Activated CD8-positive, alpha-beta T cell treated with anti-CD3 and anti-CD28 coated beads, Interleukin-2, amount 10 ng/mL, durations not matched to agents 7 days and 5 days (primary cell): ENCODE data around the gene GARIN3. TPM values are rescaled to one million over a fixed set of nuclear protein-coding genes. Genes with fewer than 3 reads are reported as not detected.
A peak's percentile ranks its signal among the peaks of the same experiment; 100 is the strongest.

Experiments
- ATAC-seq: fragments of 150-1000 bp; cut with Tn5 transposase; one replicate; pipeline ENCODE4 v1.10.0; 2021; ENCODE audit warnings: moderate library complexity
- CTCF ChIA-PET: fragments of 350-600 bp; sonication (Branson Sonifier 250); formaldehyde crosslinking; loops from one replicate; lab custom pipeline; 2021; ENCODE audit warnings: antibody characterized with exemption; lab: Charles Lee
- POLR2A ChIA-PET: fragments of 350-600 bp; sonication (Branson Sonifier 250); formaldehyde crosslinking; loops from one replicate; lab custom pipeline; 2021; ENCODE audit warnings: antibody characterized with exemption; lab: Charles Lee
- DNase-seq: peaks from one replicate; pipeline ENCODE4 v3.0.0-alpha.2; 2020
- H3K27ac Mint-ChIP-seq: one replicate; pipeline ENCODE4 v1.8.0; 2021; ENCODE audit warnings: mild to moderate bottlenecking, mixed read lengths
- H3K27me3 Mint-ChIP-seq: one replicate; pipeline ENCODE4 v1.8.0; 2021; ENCODE audit warnings: low read depth, mixed read lengths
- H3K36me3 Mint-ChIP-seq: one replicate; pipeline ENCODE4 v1.8.0; 2021; ENCODE audit warnings: low read depth, mixed read lengths
- H3K4me1 Mint-ChIP-seq: one replicate; pipeline ENCODE4 v1.8.0; 2021; ENCODE audit warnings: low read depth, mixed read lengths
- H3K4me3 Mint-ChIP-seq: one replicate; pipeline ENCODE4 v1.8.0; 2021; ENCODE audit warnings: mild to moderate bottlenecking, mixed read lengths
- H3K9me3 Mint-ChIP-seq: one replicate; pipeline ENCODE4 v1.8.0; 2022; ENCODE audit warnings: mixed read lengths; ENCODE audit not compliant: insufficient read depth
- total RNA-seq, 2 experiments: library from RNA; stranded (reverse); gene quantifications; one replicate each; pipeline ENCODE4 v1.2.3, GENCODE V29; 2021

Gene GARIN3
- total RNA-seq, 2 experiments from 2014 or later = not detected

GRCh38 chr5:157168286-157168685, 2.2 kb upstream of the GARIN3 start:
- Mint-ChIP-seq H3K4me1 (peaks cover 76% of the 10 kb centered on the region), H3K27ac (no peak overlapping the region), H3K4me3 (no peak overlapping the region), H3K9me3 (no peaks in the 10 kb centered on the region), H3K36me3 (peaks cover 10% of the 10 kb centered on the region), H3K27me3 (no peaks in the 10 kb centered on the region)
- ATAC-seq (no peak), DNase-seq (peak; percentile 17)
- ChIA-PET POLR2A (interaction anchor here (1.0 to 2.7 kb wide), 6 partner anchors 12 to 25 kb away, joined by 3 to 22 read pairs (median 9); partner anchors contain the start of genes ITK and MED7), CTCF (interaction anchor here (1.0 to 3.0 kb wide), 9 partner anchors 12 to 86 kb away, joined by 3 to 26 read pairs (median 4); partner anchors contain the start of genes ITK and MED7)

- DNase-seq (peak; percentile 26), ATAC-seq (peak; percentile 45)
- Mint-ChIP-seq H3K4me3 (peak overlapping the region; percentile 69), H3K9me3 (no peaks in the 10 kb centered on the region), H3K27me3 (no peaks in the 10 kb centered on the region), H3K4me1 (peaks cover 67% of the 10 kb centered on the region), H3K27ac (peak overlapping the region; percentile 85), H3K36me3 (peaks cover 10% of the 10 kb centered on the region)
- POLR2A ChIA-PET = interaction anchor here (0.6 to 2.7 kb wide), 10 partner anchors 11 to 105 kb away, joined by 3 to 22 read pairs (median 4); partner anchors contain the start of genes ITK and MED7
- CTCF ChIA-PET = interaction anchor here (0.8 to 3.0 kb wide), 12 partner anchors 8 to 87 kb away, joined by 3 to 26 read pairs (median 4); partner anchors contain the start of genes ITK and MED7
Measured at GRCh38 chr5:157167214-157167621, 1.2 kb upstream of the GARIN3 start.

GRCh38 chr5:157165668-157166067, 396 bp downstream of the GARIN3 start:
- DNase-seq (peak; percentile 11), ATAC-seq (no peak)
- H3K9me3 Mint-ChIP-seq = no peaks in the 10 kb centered on the region
- no peak overlapping the region for H3K27ac Mint-ChIP-seq
- POLR2A ChIA-PET = interaction anchor here (1.1 to 1.4 kb wide), 2 partner anchors 9 to 24 kb away, joined by 3 to 9 read pairs; no protein-coding TSS in a partner anchor
- H3K4me3 Mint-ChIP-seq = no peak overlapping the region
- H3K36me3 Mint-ChIP-seq = peaks cover 9% of the 10 kb centered on the region
- H3K4me1 Mint-ChIP-seq = peaks cover 59% of the 10 kb centered on the region
- H3K27me3 Mint-ChIP-seq = no peaks in the 10 kb centered on the region
- CTCF ChIA-PET = interaction anchor here (1.0 to 1.4 kb wide), 2 partner anchors 9 to 16 kb away, joined by 3 to 5 read pairs; no protein-coding TSS in a partner anchor

DNA sequence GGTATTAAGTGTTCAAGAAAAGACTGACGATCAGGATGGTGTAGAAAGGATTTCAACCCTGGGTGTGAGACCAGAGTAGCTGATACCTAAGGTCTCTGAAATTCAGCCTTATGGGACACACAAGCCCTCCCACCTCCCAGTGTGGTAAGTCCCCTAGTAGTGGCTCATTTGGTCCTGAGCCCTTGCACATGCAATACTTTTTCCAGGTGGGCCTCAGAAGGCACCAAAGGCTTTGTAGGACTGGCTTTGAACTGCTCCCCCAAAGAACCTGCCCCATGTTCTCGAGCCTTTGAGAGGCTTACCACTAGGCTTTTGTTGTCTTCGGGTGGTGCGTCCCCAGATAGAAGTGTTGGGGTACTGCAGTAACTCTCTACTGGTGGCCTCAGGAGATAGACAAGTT, 803 bp downstream of the GARIN3 start:
- Mint-ChIP-seq H3K27ac (peak overlapping the region; percentile 2), H3K27me3 (no peaks in the 10 kb centered on the region), H3K4me1 (peaks cover 56% of the 10 kb centered on the region), H3K36me3 (peaks cover 6% of the 10 kb centered on the region), H3K9me3 (no peaks in the 10 kb centered on the region), H3K4me3 (no peak overlapping the region)
- CTCF ChIA-PET = interaction anchor here (1.0 to 1.4 kb wide), 2 partner anchors 9 to 16 kb away, joined by 3 to 5 read pairs; no protein-coding TSS in a partner anchor
- DNase-seq (peak; percentile 20), ATAC-seq (no peak)
- POLR2A ChIA-PET = interaction anchor here (1.4 kb wide), 1 partner anchor 24 kb away, joined by 3 read pairs; no protein-coding TSS in a partner anchor

DNA sequence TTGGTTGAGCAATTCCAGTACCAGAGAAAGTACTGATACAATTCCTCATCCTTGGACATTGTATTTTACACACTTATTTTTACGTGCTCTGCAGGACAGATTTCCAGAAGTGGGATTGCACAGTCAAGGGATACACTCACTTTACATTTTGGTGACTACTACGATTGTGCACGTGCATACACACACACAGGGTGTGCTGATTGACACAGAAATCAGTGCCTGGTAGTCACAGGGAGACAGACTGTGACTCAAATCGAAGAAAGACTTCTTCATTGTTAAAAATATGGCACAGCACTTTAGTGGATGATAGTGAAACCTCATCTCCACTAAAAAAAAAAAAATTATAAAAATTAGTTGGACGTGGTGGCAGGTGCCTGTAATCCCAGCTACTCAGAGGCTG, 1.5 kb downstream of the GARIN3 start:
- Mint-ChIP-seq H3K36me3 (peaks cover 2% of the 10 kb centered on the region), H3K9me3 (no peaks in the 10 kb centered on the region), H3K27ac (no peak overlapping the region), H3K4me1 (peaks cover 59% of the 10 kb centered on the region), H3K4me3 (no peak overlapping the region), H3K27me3 (no peaks in the 10 kb centered on the region)
- no peak for ATAC-seq
- CTCF ChIA-PET = interaction anchor here (1.4 kb wide), 1 partner anchor 15 kb away, joined by 5 read pairs; no protein-coding TSS in a partner anchor
- peak; percentile 13 for DNase-seq
- POLR2A ChIA-PET = interaction anchor here (1.4 kb wide), 1 partner anchor 25 kb away, joined by 3 read pairs; no protein-coding TSS in a partner anchor

DNA sequence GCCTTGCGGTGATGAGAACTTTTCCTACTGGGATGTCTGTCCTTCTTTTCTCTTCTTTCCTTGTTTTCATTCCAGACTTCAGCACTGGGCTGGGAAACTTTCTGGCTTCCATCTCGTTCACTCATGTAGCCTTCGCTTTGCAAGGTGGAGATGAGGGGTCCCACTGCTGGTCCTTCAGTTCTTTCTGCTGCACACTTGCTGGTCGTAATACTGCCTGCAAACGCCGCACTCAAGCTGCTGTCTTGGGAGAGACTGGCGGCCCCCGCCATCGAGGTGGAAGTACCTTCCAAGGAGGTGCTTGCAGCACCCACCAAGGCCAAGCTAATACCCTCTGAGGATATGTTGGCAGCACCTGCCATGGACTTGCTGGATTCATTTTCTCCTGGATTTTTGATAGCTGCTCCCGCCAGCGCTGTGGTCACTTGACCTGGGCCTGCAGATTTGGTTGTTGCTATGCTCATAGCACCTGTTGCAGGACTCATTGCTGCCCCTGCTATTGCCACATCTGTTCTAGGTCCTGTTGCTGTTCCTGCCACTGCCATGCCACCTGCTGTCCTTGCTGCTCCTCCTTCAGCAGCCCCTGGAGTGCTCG, 3.0 kb downstream of the GARIN3 start:
- ATAC-seq (no peak), DNase-seq (peak; percentile 19)
- Mint-ChIP-seq H3K9me3 (no peaks in the 10 kb centered on the region), H3K27ac (peak overlapping the region; percentile 18), H3K27me3 (no peaks in the 10 kb centered on the region), H3K4me3 (no peak overlapping the region), H3K4me1 (peaks cover 57% of the 10 kb centered on the region), H3K36me3 (peaks cover 2% of the 10 kb centered on the region)
- ChIA-PET POLR2A (interaction anchor here (0.9 kb wide), 1 partner anchor 8 kb away, joined by 3 read pairs; no protein-coding TSS in a partner anchor), CTCF (interaction anchor here (1.2 kb wide), 4 partner anchors 9 to 24 kb away, joined by 3 to 5 read pairs (median 4); no protein-coding TSS in a partner anchor)

DNA sequence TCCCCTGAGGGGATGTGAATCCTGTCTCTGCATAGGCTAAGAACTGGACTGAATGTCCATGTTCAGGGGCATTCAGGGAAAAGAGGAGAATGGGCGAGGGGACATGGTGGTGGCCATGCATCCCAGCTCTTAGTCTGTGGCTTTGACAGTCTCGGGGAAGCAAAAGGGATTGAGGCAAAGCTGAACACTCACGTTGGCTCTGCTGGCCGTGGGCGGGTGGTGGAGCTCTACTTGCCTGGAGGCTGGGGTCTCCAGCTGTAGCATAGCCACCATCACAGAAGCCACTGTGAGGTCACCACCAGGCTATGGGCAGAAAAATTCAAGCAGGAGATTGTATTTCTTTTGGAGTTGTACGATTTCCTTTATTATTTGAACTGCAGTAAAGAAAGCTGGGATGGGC, 4.1 kb downstream of the GARIN3 start:
- Mint-ChIP-seq H3K36me3 (peaks cover 2% of the 10 kb centered on the region), H3K27me3 (no peaks in the 10 kb centered on the region), H3K4me1 (peaks cover 53% of the 10 kb centered on the region), H3K9me3 (no peaks in the 10 kb centered on the region), H3K4me3 (no peak overlapping the region), H3K27ac (no peak overlapping the region)
- ChIA-PET CTCF (interaction anchor here (0.5 to 1.2 kb wide), 6 partner anchors 9 to 25 kb away, joined by 3 to 5 read pairs (median 4); no protein-coding TSS in a partner anchor), POLR2A (interaction anchor here (0.8 kb wide), 1 partner anchor 12 kb away, joined by 3 read pairs; no protein-coding TSS in a partner anchor)
- ATAC-seq = no peak
- DNase-seq = peak; percentile 17

- Mint-ChIP-seq H3K4me3 (peak overlapping the region; percentile 9), H3K4me1 (peaks cover 51% of the 10 kb centered on the region), H3K9me3 (no peaks in the 10 kb centered on the region), H3K36me3 (peaks cover 5% of the 10 kb centered on the region), H3K27me3 (no peaks in the 10 kb centered on the region), H3K27ac (peak overlapping the region; percentile 50)
- no peak for ATAC-seq
- no peak for DNase-seq
- ChIA-PET POLR2A (interaction anchor here (0.6 kb wide), 1 partner anchor 89 kb away, joined by 3 read pairs; no protein-coding TSS in a partner anchor), CTCF (interaction anchor here (0.8 kb wide), 1 partner anchor 12 kb away, joined by 3 read pairs; no protein-coding TSS in a partner anchor)
Measured at GRCh38 chr5:157160001-157160400, 6.1 kb downstream of the GARIN3 start.

- peaks cover 58% of the 10 kb centered on the region for H3K4me1 Mint-ChIP-seq
- ChIA-PET POLR2A (interaction anchor here (0.6 to 1.0 kb wide), 2 partner anchors 32 to 113 kb away, joined by 3 read pairs; no protein-coding TSS in a partner anchor), CTCF (interaction anchor here (0.8 to 1.5 kb wide), 2 partner anchors 13 to 23 kb away, joined by 3 read pairs; no protein-coding TSS in a partner anchor)
- DNase-seq (peak; percentile 44), ATAC-seq (peak; percentile 80)
- H3K9me3 Mint-ChIP-seq = no peaks in the 10 kb centered on the region
- H3K4me3 Mint-ChIP-seq = no peak overlapping the region
- no peaks in the 10 kb centered on the region for H3K27me3 Mint-ChIP-seq
- H3K27ac Mint-ChIP-seq = peak overlapping the region; percentile 50
- H3K36me3 Mint-ChIP-seq = peaks cover 6% of the 10 kb centered on the region
Measured at GRCh38 chr5:157159209-157159751, 6.8 kb downstream of the GARIN3 start.

- ChIA-PET POLR2A (interaction anchor here (1.0 to 2.1 kb wide), 4 partner anchors 9 to 23 kb away, joined by 4 to 9 read pairs (median 6); partner anchors contain the start of genes GARIN3, ITK and MED7), CTCF (interaction anchor here (1.0 to 5.0 kb wide), 7 partner anchors 8 to 33 kb away, joined by 3 to 26 read pairs (median 4); partner anchors contain the start of genes GARIN3 and ITK)
- no peaks in the 10 kb centered on the region for H3K27me3 Mint-ChIP-seq
- H3K4me1 Mint-ChIP-seq = peaks cover 68% of the 10 kb centered on the region
- H3K9me3 Mint-ChIP-seq = no peaks in the 10 kb centered on the region
- no peak for ATAC-seq
- peaks cover 6% of the 10 kb centered on the region for H3K36me3 Mint-ChIP-seq
- DNase-seq = peak; percentile 18
- no peak overlapping the region for H3K4me3 Mint-ChIP-seq
- no peak overlapping the region for H3K27ac Mint-ChIP-seq
Measured at GRCh38 chr5:157157293-157157891, 8.7 kb downstream of the GARIN3 start.
